H9 (cell line): ENCODE results near the gene OSBPL10. TPM values are rescaled to one million over a fixed set of nuclear protein-coding genes. Genes with fewer than 3 reads are reported as not detected.

Experiments
- DNase-seq: peaks from one replicate; pipeline ENCODE4 v3.0.0-alpha.2; 2017
- H2AFZ ChIP-seq: one replicate; pipeline ENCODE4 v1.6.1; 2013; ENCODE audit warnings: mild to moderate bottlenecking, low read length, control low read depth, moderate library complexity
- H2AK5ac ChIP-seq: 2 replicates; pipeline ENCODE4 v1.6.1; 2013; ENCODE audit warnings: low read length, control low read depth, mixed read lengths; ENCODE audit not compliant: insufficient read length
- H2BK120ac ChIP-seq: one replicate; pipeline ENCODE4 v1.6.1; 2013; ENCODE audit warnings: low read depth, mild to moderate bottlenecking, low read length, control low read depth, inconsistent platforms; ENCODE audit not compliant: poor library complexity, severe bottlenecking
- H2BK12ac ChIP-seq: 2 replicates; pipeline ENCODE4 v1.6.1; 2013; ENCODE audit warnings: low read length, control low read depth, mixed read lengths, low read depth; ENCODE audit not compliant: insufficient read length
- H2BK15ac ChIP-seq: 2 replicates; pipeline ENCODE4 v1.6.1; 2013; ENCODE audit warnings: low read depth, low read length, control low read depth
- H2BK20ac ChIP-seq: one replicate; pipeline ENCODE4 v1.6.1; 2013; ENCODE audit warnings: low read depth, mild to moderate bottlenecking, low read length, control low read depth, inconsistent platforms; ENCODE audit not compliant: poor library complexity, severe bottlenecking
- H2BK5ac ChIP-seq: 2 replicates; pipeline ENCODE4 v1.6.1; 2013; ENCODE audit warnings: low read length, control low read depth, mixed read lengths; ENCODE audit not compliant: insufficient read length
- H3K14ac ChIP-seq: 2 replicates; pipeline ENCODE4 v1.6.1; 2013; ENCODE audit warnings: low read length, control low read depth; ENCODE audit not compliant: insufficient read depth
- H3K18ac ChIP-seq: 2 replicates; pipeline ENCODE4 v1.6.1; 2013; ENCODE audit warnings: low read depth, mild to moderate bottlenecking, mixed read lengths, low read length, control low read depth; ENCODE audit not compliant: insufficient read length
- H3K23ac ChIP-seq: 2 replicates; pipeline ENCODE4 v1.6.1; 2013; ENCODE audit warnings: low read length, control low read depth, mixed read lengths, low read depth; ENCODE audit not compliant: insufficient read length
- H3K23me2 ChIP-seq: 2 replicates; pipeline ENCODE4 v1.6.1; 2013; ENCODE audit warnings: low read depth, mild to moderate bottlenecking, mixed read lengths, low read length, control low read depth; ENCODE audit not compliant: insufficient read length, poor library complexity, severe bottlenecking
- H3K27ac ChIP-seq: 2 replicates; pipeline ENCODE4 v1.5.1; 2013; ENCODE audit warnings: low read length, control low read depth, mixed read lengths, low read depth; ENCODE audit not compliant: insufficient read length
- H3K27me3 ChIP-seq: 2 replicates; pipeline ENCODE4 v1.6.1; 2013; ENCODE audit warnings: low read length, control low read depth, inconsistent platforms; ENCODE audit not compliant: insufficient read depth
- H3K4ac ChIP-seq: 2 replicates; pipeline ENCODE4 v1.6.1; 2013; ENCODE audit warnings: low read depth, mild to moderate bottlenecking, control low read depth, inconsistent platforms, low read length, moderate library complexity
- H3K4me1 ChIP-seq: 2 replicates; pipeline ENCODE4 v1.6.1; 2013; ENCODE audit warnings: low read length, control low read depth, inconsistent platforms; ENCODE audit not compliant: insufficient read depth
- H3K4me2 ChIP-seq: 2 replicates; pipeline ENCODE4 v1.6.1; 2013; ENCODE audit warnings: low read length, control low read depth, mixed read lengths; ENCODE audit not compliant: insufficient read length, insufficient read depth
- H3K56ac ChIP-seq: 2 replicates; pipeline ENCODE4 v1.6.1; 2013; ENCODE audit warnings: low read depth, mild to moderate bottlenecking, mixed read lengths, low read length, control low read depth; ENCODE audit not compliant: insufficient read length
- H3K79me1 ChIP-seq: 2 replicates; pipeline ENCODE4 v1.6.1; 2013; ENCODE audit warnings: low read depth, mild to moderate bottlenecking, moderate library complexity, low read length, control low read depth, inconsistent platforms; ENCODE audit not compliant: insufficient read depth, poor library complexity, severe bottlenecking
- H3K79me2 ChIP-seq: 2 replicates; pipeline ENCODE4 v1.6.1; 2013; ENCODE audit warnings: low read length, control low read depth, inconsistent platforms; ENCODE audit not compliant: insufficient read depth
- H3K9ac ChIP-seq: 2 replicates; pipeline ENCODE4 v1.6.1; 2013; ENCODE audit warnings: low read length, control low read depth, mixed read lengths; ENCODE audit not compliant: insufficient read length; ENCODE audit errors: extremely low read depth
- H3K9me3 ChIP-seq: one replicate; pipeline ENCODE4 v1.6.1; 2013; ENCODE audit warnings: low read depth, low read length, inconsistent platforms; ENCODE audit not compliant: control insufficient read depth
- H3T11ph ChIP-seq: one replicate; pipeline ENCODE4 v1.6.1; 2013; ENCODE audit warnings: mild to moderate bottlenecking, low read length, control low read depth, inconsistent platforms
- H4K20me1 ChIP-seq: one replicate; pipeline ENCODE4 v1.6.1; 2013; ENCODE audit not compliant: control insufficient read depth, insufficient read length, insufficient read depth
- H4K5ac ChIP-seq: 2 replicates; pipeline ENCODE4 v1.6.1; 2013; ENCODE audit warnings: low read depth, mild to moderate bottlenecking, mixed read lengths, low read length, control low read depth; ENCODE audit not compliant: insufficient read length
- H4K8ac ChIP-seq: replicated peaks from 2 replicates; pipeline ENCODE4 v1.6.1; 2013; ENCODE audit warnings: low read length, control low read depth, mixed read lengths, low read depth; ENCODE audit not compliant: insufficient read length
- H4K91ac ChIP-seq: 2 replicates; pipeline ENCODE4 v1.6.1; 2013; ENCODE audit warnings: low read depth, mild to moderate bottlenecking, moderate library complexity, mixed read lengths, low read length, control low read depth; ENCODE audit not compliant: insufficient read length
- H3K27ac Mint-ChIP-seq, 3 experiments: 2 replicates in 2 of 3; 3 replicates in 1 of 3; pipeline ENCODE4 v1.8.0; 2020 to 2021; ENCODE audit warnings: mixed read lengths in 3 of 3, mild to moderate bottlenecking in 1 of 3, moderate library complexity in 1 of 3
- H3K27me3 Mint-ChIP-seq: 2 replicates; pipeline ENCODE4 v1.8.0; 2021; ENCODE audit warnings: low read depth, mild to moderate bottlenecking, moderate library complexity, mixed read lengths
- H3K36me3 Mint-ChIP-seq, 3 experiments: 2 replicates in 2 of 3; 3 replicates in 1 of 3; pipeline ENCODE4 v1.8.0; 2020 to 2021; ENCODE audit warnings: low read depth in 3 of 3, mixed read lengths in 3 of 3; ENCODE audit not compliant: insufficient read depth in 1 of 3
- H3K4me1 Mint-ChIP-seq, 2 experiments: 2 replicates each; pipeline ENCODE4 v1.8.0; 2020; ENCODE audit warnings: mixed read lengths in 2 of 2
- H3K4me3 Mint-ChIP-seq, 2 experiments: 2 replicates in 1 of 2; 3 replicates in 1 of 2; pipeline ENCODE4 v1.8.0; 2020 to 2021; ENCODE audit warnings: mild to moderate bottlenecking in 2 of 2, mixed read lengths in 2 of 2, moderate library complexity in 1 of 2
- H3K9me3 Mint-ChIP-seq, 2 experiments: 2 replicates in 1 of 2; 3 replicates in 1 of 2; pipeline ENCODE4 v1.8.0; 2020; ENCODE audit warnings: mild to moderate bottlenecking in 2 of 2, mixed read lengths in 2 of 2, moderate library complexity in 1 of 2
- WGBS: extraction: QIAGEN DNeasy Blood & Tissue Kit; methylation state at CpG from one replicate; pipeline ENCODE4 v1.1.7; 2013; ENCODE audit warnings: missing lambda C conversion rate, low lambda C conversion rate, mixed read lengths; ENCODE audit not compliant: insufficient read length; ENCODE audit errors: extremely low coverage; 5-methylcytosine and 5-hydroxymethylcytosine counted together
- total RNA-seq: library from RNA; stranded (reverse); gene quantifications from 2 replicates; pipeline ENCODE4 v1.2.1, GENCODE V29; 2021
- TF ChIP-seq, protein P1 (sequence below): fragments of 200-600 bp; sonication (generic); conservative IDR thresholded peaks from 3 replicates; pipeline ENCODE4 v1.8.0; 2021; ENCODE audit warnings: antibody characterized with exemption, mild to moderate bottlenecking

OSBPL10 gene
- total RNA-seq, 1 experiment from 2014 or later = 42.7 TPM

DNA sequence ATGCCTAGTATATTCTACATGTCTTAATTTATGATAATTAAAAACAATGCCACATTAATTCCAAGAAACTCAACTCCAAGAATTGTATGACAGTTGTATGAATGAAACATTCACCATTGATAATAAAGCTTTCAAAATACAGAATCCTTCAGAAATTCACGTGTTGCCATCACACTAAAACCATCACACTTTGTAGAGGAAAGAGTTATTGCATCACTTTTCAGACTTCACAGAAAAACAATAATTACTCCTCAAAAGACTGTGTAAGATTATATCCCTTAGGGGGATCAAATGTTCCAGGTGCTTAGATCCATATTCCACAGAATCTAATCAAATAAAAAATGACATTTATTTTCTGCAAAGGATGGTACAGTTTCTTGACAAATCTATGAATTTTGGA is 85.0 kb downstream of the OSBPL10 start:
- no peaks in the 10 kb centered on the region for H3K23me2 ChIP-seq
- no peak overlapping the region for H3K56ac ChIP-seq
- H3K79me2 ChIP-seq = peaks cover 17% of the 10 kb centered on the region; the same call in 1 of the 2 replicates
- no peaks in the 10 kb centered on the region; a peak in 1 of 7 replicates for H3K36me3 Mint-ChIP-seq
- H3T11ph ChIP-seq = no peak overlapping the region
- H2AK5ac ChIP-seq = no peak overlapping the region
- no peaks in the 10 kb centered on the region for H3K9me3 Mint-ChIP-seq
- H2AFZ ChIP-seq = no peak overlapping the region
- WGBS = no CpG with 5 or more reads among the region's 1 CpG
- no peaks in the 10 kb centered on the region for H4K20me1 ChIP-seq
- H2BK20ac ChIP-seq = no peak overlapping the region
- H3K4ac ChIP-seq = no peak overlapping the region
- DNase-seq = no peak
- H3K18ac ChIP-seq = no peak overlapping the region
- H2BK5ac ChIP-seq = no peak overlapping the region
- H3K4me3 Mint-ChIP-seq = no peak overlapping the region
- no peak overlapping the region for H3K4me2 ChIP-seq
- no peaks in the 10 kb centered on the region for H3K27me3 Mint-ChIP-seq
- peaks cover 32% of the 10 kb centered on the region; the same call in 1 of the 2 replicates for H3K4me1 ChIP-seq
- H3K27ac Mint-ChIP-seq = no peak overlapping the region
- H3K23ac ChIP-seq = no peak overlapping the region
- H3K79me1 ChIP-seq = peaks cover 3% of the 10 kb centered on the region
- H4K8ac ChIP-seq = no peak overlapping the region
- peaks cover 54 to 55% of the 10 kb centered on the region in 2 experiments for H3K4me1 Mint-ChIP-seq
- H3K27me3 ChIP-seq = no peaks in the 10 kb centered on the region
- no peak overlapping the region for H2BK15ac ChIP-seq
- H4K5ac ChIP-seq = no peak overlapping the region
- no peak overlapping the region for H4K91ac ChIP-seq
- no peak overlapping the region for H2BK12ac ChIP-seq
- TF ChIP-seq, protein P1, sequence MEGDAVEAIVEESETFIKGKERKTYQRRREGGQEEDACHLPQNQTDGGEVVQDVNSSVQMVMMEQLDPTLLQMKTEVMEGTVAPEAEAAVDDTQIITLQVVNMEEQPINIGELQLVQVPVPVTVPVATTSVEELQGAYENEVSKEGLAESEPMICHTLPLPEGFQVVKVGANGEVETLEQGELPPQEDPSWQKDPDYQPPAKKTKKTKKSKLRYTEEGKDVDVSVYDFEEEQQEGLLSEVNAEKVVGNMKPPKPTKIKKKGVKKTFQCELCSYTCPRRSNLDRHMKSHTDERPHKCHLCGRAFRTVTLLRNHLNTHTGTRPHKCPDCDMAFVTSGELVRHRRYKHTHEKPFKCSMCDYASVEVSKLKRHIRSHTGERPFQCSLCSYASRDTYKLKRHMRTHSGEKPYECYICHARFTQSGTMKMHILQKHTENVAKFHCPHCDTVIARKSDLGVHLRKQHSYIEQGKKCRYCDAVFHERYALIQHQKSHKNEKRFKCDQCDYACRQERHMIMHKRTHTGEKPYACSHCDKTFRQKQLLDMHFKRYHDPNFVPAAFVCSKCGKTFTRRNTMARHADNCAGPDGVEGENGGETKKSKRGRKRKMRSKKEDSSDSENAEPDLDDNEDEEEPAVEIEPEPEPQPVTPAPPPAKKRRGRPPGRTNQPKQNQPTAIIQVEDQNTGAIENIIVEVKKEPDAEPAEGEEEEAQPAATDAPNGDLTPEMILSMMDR = no peak
- no peak overlapping the region for H3K14ac ChIP-seq
- H2BK120ac ChIP-seq = no peak overlapping the region
- no peaks in the 10 kb centered on the region for H3K9me3 ChIP-seq
- no peak overlapping the region for H3K27ac ChIP-seq
- no peak overlapping the region for H3K9ac ChIP-seq
